Rectal smooth muscle tissue (tissue), 1 donor: Measurements from ENCODE around the gene IKBKG.
"Not testable (repeated sequence)": the region's sequence is repeated elsewhere in the genome, so short reads cannot be mapped to it uniquely, and the experiment has no call there.

ENCODE experiments used
- H3K27ac ChIP-seq: one replicate; pipeline ENCODE4 v1.7.0; 2013; ENCODE audit warnings: low read depth, low read length, inconsistent platforms
- H3K27me3 ChIP-seq: one replicate; pipeline ENCODE4 v1.7.0; 2013; ENCODE audit warnings: low read length; ENCODE audit not compliant: control insufficient read depth, insufficient read depth
- H3K36me3 ChIP-seq: one replicate; pipeline ENCODE4 v1.7.0; 2013; ENCODE audit warnings: low read length; ENCODE audit not compliant: control insufficient read depth, insufficient read depth
- H3K4me1 ChIP-seq: one replicate; pipeline ENCODE4 v1.7.0; 2013; ENCODE audit warnings: low read length; ENCODE audit not compliant: control insufficient read depth, insufficient read depth
- H3K4me3 ChIP-seq: one replicate; pipeline ENCODE4 v1.7.0; 2013; ENCODE audit warnings: low read length
- H3K9ac ChIP-seq: one replicate; pipeline ENCODE4 v1.7.0; 2013; ENCODE audit warnings: low read length

Gene IKBKG

DNA sequence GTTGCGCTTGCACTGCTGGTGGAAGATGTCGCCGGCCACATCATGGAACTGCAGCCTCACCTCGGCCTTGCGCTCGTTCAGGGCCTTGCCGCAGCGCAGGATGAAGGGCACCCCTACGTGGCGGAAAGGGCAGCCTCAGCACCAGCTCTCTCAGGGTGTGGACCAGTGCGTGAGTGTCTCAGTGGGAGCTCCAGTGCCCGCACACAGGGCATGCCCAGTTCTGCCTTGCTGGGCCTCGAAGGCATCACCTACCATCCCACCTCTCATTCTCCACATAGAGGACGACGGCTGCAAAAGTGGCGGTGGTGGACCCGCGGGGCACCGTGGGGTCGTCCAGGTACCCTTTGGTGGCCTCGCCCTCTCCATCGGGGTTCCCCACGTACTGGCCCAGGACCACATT lies 14.7 kb upstream of the IKBKG start:
- Histone ChIP-seq H3K4me1 (no peaks in the 10 kb centered on the region), H3K9ac (no peak overlapping the region), H3K27me3 (peaks cover 3% of the 10 kb centered on the region), H3K36me3 (peaks cover 3% of the 10 kb centered on the region), H3K27ac (no peak overlapping the region), H3K4me3 (no peak overlapping the region)

DNA sequence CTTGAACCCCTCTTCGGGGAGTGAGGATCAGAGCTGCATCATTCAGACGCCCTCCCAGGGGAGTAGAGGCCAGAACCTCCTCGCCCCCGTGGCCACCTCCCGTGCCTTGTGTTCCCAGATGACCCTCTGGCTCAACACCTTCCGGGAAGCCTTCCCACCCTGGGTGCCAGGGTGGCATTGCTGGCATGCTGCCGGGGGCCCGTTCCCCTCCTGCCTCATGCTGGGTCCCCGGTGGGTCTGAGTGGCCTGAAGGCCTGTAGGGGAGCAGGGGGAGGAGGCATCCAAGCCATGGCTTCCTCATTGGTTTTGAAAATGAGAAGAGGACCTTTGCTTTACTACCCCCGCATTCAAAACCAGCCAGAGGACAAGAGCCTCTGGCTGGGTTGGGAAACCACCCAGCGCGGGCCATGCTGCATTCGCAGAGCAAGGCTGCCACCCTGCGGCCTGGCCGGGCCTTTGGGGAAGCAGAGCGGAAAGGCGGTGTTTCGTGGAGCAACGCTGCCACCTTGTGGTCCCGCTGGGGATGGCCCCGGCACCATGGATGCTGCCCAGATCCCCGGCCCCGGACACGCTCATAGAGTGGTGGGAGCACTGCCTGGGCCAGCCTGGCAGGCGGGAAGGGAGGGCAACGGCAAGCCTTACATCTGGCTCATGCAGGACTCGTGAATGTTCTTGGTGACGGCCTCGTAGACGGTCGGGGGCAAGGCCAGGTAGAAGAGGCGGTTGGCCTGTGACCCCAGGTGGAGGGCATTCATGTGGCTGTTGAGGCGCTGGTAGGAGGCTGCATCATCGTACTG lies 12.7 kb upstream of the IKBKG start:
- peaks cover 3% of the 10 kb centered on the region for H3K36me3 ChIP-seq
- H3K4me1 ChIP-seq = no peaks in the 10 kb centered on the region
- H3K9ac ChIP-seq = no peak overlapping the region
- no peaks in the 10 kb centered on the region for H3K27me3 ChIP-seq
- H3K27ac ChIP-seq = peak overlapping the region; percentile 1
- H3K4me3 ChIP-seq = no peak overlapping the region

DNA sequence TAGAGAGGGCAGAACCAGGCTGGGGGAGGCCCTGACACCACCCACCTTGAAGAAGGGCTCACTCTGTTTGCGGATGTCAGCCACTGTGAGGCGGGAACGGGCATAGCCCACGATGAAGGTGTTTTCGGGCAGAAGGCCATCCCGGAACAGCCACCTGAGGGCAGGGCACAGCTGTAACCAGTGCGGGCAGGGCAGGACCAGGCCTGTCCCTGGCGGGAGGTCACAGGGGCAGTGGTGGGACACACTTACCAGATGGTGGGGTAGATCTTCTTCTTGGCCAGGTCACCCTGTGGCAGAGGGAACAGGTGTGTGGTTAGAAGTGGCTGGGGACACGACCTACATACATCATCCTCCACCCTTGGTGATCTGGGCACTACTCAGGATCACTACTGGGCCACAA lies 11.5 kb upstream of the IKBKG start:
- Histone ChIP-seq H3K4me3 (no peak overlapping the region), H3K9ac (no peak overlapping the region), H3K27me3 (no peaks in the 10 kb centered on the region), H3K36me3 (peaks cover 3% of the 10 kb centered on the region), H3K4me1 (no peaks in the 10 kb centered on the region), H3K27ac (no peak overlapping the region)

DNA sequence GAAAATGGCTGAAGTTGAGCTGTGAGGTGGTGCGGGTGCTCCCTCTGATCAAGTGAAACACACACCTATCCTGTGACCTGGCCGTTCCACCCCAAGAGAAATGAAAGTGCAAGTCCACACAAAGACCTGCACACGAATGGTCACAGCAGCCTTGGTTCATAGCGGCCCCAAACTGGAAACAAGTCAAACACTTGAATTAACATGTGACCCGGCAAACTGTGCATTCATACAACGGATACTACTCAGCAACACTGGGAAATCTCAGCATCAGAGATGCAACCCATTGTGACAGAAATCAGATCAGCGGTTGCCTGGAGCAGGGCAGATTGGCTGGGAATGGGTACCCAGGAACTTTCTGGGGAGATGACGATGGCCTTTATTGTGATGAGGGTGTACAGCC lies 8.3 kb upstream of the IKBKG start:
- H3K4me1 ChIP-seq = no peaks in the 10 kb centered on the region
- no peak overlapping the region for H3K27ac ChIP-seq
- H3K27me3 ChIP-seq = peaks cover 2% of the 10 kb centered on the region
- no peak overlapping the region for H3K4me3 ChIP-seq
- H3K9ac ChIP-seq = no peak overlapping the region
- no peaks in the 10 kb centered on the region for H3K36me3 ChIP-seq

DNA sequence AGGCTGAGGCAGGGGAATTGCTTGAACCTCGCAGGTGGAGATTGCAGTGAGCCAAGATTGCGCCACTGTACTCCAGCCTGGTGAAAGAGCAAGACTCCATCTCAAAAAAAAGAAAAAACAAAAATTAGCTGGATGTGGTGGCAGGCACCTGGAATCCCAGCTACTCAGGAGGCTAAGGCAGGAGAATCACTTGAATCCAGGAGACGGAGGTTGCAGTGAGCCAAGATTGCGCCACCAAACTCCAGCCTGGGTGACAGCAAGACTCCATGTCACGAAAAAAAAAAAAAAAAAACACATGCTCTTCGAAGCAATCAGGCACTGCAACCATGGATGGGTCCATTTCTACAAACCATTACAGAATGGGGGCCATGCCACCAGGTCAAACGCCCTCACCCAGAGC lies 7.1 kb upstream of the IKBKG start:
- H3K9ac ChIP-seq, H3K36me3 ChIP-seq, H3K27me3 ChIP-seq, H3K4me3 ChIP-seq, H3K27ac ChIP-seq, H3K4me1 ChIP-seq: not testable (repeated sequence)

DNA sequence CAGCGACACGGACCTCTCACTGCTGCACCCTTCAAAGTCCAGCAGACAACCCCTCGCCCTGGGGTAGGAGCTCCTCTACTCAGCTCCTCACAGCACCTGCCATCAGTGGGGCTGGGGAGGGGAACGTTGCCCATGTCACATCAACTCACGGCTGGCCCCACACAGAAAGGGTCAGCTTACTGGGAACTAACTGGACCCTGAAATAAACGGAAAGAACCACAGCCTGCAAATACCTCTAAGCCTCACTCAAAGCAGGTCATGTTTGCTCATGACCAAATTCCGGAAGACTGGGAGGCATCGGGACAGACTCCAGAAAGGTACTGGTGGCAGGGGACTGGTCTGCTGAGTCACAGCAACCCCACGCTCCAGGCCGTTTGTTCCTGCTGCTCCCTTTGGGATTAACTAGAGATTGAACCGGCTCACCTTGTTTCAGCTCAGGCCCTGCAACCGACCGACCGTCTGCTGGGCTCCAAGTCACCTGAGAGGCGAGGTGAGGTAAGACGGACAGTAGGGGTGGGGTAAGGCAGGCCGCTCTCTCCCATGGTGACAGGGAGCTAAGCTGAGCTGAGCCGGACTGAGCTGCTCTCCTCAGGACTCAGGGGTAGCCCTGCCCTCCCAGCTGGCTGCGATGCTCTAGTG lies 6.4 kb upstream of the IKBKG start:
- Histone ChIP-seq H3K4me3 (no peak overlapping the region), H3K4me1 (peaks cover under 1% of the 10 kb centered on the region), H3K36me3 (no peaks in the 10 kb centered on the region), H3K27me3 (peaks cover 2% of the 10 kb centered on the region), H3K9ac (no peak overlapping the region), H3K27ac (no peak overlapping the region)

DNA sequence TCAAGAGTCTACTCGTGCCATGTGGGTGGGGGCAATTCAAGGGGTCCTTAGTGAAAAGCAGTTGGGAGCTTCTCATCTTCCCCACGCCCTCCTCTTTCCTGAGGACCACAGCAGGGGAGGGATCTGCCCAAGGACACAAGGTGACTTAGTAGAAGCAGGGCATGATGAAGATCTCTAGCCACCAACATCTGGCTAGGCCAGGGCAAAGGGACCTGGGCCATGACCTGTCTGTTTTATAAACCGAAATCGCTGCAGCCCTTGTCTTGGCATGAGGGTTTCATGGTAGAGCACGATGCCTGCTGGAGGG lies 5.9 kb upstream of the IKBKG start:
- Histone ChIP-seq H3K4me3 (no peak overlapping the region), H3K27ac (no peak overlapping the region), H3K9ac (no peak overlapping the region), H3K4me1 (peaks cover 4% of the 10 kb centered on the region), H3K27me3 (peaks cover 2% of the 10 kb centered on the region), H3K36me3 (no peaks in the 10 kb centered on the region)

DNA sequence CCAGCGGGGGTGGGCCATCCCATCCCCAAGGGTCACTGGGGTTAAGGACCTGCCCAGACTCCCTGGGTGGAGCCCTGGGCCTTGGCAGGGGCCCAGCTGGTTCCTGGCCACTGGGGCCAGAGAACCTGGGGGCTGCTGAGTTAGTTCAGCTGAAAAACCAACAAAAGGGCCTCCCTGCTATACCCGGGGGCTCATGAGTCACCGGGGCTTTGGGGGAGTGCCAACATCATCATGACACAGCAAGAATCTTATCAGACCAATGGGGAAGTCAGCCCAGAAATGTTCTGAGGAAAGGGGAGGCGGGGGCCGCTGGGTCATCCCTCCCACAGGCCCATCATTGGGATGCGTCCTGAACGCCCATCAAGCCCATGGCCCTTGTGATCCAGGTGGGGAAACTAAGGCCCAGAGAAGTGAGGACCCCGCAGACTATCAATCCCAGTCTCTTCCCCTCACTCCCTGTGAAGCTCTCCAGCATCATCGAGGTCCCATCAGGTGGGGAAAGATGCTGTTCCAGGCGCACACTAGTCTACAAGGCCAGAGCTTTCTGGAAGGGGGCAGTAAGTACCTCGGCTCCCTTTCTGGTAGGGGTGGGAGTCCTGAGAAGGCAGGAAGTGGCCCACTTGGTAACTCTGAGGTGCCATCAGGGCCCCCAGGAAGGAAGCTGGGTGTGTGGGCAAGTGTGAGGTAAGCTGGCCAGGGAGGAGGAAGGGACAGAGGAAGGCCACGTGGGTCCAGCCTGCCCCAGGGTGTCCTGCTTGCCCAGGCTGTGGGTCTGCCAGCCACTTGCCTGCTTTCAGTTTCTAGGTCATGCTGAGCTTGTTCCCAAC lies 5.3 kb upstream of the IKBKG start:
- Histone ChIP-seq H3K4me3 (no peak overlapping the region), H3K27ac (no peak overlapping the region), H3K9ac (no peak overlapping the region)

DNA sequence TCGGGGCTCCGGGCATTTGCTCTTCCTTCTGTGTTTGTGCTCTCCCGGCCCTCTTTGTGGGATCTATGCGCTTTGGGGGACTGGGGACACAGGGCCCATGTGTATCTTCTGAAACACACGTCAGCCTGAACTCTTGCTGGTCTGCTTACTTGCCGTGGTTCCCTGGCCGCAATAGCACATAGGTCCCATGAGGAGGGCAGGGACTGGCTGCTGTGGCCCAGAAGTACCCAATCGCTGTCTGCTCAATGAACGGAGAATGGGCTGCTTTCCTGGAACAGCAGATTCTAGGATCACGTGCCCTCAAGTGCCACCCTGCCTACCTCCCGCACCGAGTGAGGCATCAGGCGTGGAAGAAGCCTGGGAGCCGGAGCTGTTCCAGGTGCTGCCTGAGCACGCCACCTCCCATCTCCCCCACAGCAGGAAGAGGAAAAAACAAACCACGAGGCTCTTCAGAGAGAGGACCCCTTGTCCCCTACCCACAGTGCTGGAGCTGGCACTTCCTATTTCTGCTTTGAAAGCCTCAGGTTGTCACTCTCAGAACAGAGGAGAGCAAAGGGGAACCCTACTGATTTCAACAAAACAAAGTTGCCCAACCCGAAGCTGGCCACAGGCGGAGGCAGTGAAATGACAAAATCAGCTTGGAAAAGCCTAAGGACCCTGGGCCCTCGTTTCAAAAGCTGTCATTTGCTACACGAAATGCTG lies 4.5 kb upstream of the IKBKG start:
- H3K36me3 ChIP-seq = no peaks in the 10 kb centered on the region
- H3K27ac ChIP-seq = no peak overlapping the region
- no peak overlapping the region for H3K4me3 ChIP-seq
- H3K4me1 ChIP-seq = peaks cover 4% of the 10 kb centered on the region
- no peak overlapping the region for H3K9ac ChIP-seq
- H3K27me3 ChIP-seq = peaks cover 2% of the 10 kb centered on the region

More for the DNA sequence above, 5.3 kb upstream of the IKBKG start:
- peaks cover 2% of the 10 kb centered on the region for H3K27me3 ChIP-seq
- no peaks in the 10 kb centered on the region for H3K36me3 ChIP-seq
- H3K4me1 ChIP-seq = peaks cover 4% of the 10 kb centered on the region

DNA sequence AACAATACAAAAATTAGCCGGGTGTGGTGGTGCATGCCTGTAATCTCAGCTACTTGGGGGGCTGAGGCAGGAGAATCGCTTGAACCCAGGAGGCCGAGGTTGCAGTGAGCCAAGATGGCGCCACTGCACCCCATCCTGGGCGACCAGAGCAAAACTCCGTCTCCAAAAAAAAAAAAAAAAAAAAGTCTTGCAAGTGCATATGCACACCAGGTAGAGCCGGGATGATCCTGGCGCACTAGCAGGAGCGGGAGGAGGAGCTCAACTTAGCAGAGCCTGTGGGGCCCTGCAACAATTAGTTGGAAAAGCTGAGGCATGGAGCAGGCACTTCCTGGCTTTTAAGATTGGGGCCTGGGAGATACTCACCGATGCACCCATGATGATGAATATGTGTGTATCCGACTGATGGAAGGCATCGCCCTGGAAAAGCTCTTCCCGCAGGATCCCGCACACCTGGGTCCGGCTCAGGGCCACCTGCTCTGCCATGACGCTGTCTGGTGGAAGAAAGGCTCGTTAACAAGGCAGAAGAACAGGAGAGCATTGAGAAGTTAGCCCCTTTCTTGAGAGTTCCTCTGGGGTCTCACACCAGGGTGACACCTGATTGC lies 1.6 kb upstream of the IKBKG start:
- Histone ChIP-seq H3K27me3 (peaks cover 2% of the 10 kb centered on the region), H3K36me3 (no peaks in the 10 kb centered on the region), H3K9ac (no peak overlapping the region), H3K27ac (no peak overlapping the region), H3K4me3 (peak overlapping the region; percentile 75), H3K4me1 (peaks cover 4% of the 10 kb centered on the region)

DNA sequence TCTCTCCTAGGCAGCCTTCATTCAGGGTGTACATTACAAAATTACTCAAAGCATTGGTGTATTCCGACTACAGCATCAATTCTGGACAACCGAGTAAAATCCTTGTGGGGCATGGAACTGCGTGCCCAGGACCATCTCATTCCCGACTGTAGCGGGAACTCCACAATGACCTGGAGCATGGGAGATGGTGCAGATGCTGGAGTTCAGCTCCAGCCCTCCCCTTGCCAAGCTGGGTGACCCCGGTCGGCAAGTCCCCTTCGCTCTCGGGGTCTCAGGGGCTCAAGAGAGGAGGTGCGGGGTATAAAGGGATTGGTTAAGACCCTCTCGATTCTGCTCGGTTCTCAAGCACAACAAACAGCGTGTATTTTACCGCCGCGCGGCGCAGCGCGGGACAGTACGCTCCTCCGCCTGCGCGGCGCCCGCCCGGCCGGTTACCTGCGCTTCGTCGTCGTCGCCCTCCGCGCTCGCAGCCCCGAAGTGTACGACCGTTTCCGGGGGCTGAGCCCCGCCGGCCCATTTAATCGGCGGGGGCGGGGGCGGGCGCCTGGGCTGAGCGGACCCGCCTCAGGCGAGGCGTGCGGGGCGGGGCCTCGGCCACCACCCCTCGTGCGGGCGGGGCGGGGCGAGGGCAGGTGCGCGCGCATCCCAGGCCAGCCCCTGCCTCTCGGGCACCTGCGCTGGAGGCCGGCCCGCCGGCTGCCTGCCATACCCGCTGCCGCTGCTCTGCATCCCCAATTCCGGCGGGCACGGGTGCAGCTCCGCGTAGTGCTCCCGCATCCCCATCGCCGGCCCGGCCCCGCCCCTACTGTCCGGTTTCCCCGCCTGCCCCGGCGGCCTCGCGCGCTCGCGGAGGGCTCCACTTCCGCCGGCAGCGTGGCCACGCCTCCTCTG lies 821 bp upstream of the IKBKG start, which contains the start of gene G6PD:
Gene G6PD (minus strand): TSS at position 493 of the 891 bp plus-strand sequence. CDS start 691 bp downstream, outside the sequence.
- H3K27ac ChIP-seq = peak within 1 kb of the TSS; percentile 84
- H3K9ac ChIP-seq = peak within 1 kb of the TSS; percentile 58

More for the DNA sequence above, 821 bp upstream of the IKBKG start, which contains the start of gene G6PD:
- Histone ChIP-seq H3K4me3 (peak within 1 kb of the TSS; percentile 75), H3K4me1 (peaks cover 4% of the 10 kb centered on the region), H3K27me3 (peaks cover 2% of the 10 kb centered on the region), H3K36me3 (no peaks in the 10 kb centered on the region)
